ENCODE data around the gene PARP11.

The PARP11 gene

GRCh38 chr12:3905664-3906063, 32.5 kb upstream of the PARP11 start:
- no peaks in the 10 kb centered on the region for H3K36me3 ChIP-seq (ENCODE audit: insufficient read depth, low read length)
- no peak overlapping the region for H3K9ac ChIP-seq (ENCODE audit: insufficient read length)
- DNase-seq (ENCODE audit: low read depth, low spot score): no peak
- H3K9me3 ChIP-seq (ENCODE audit: low read depth, low read length): no peaks in the 10 kb centered on the region
- no peak overlapping the region for H3K4me3 ChIP-seq
- H3K27ac ChIP-seq: no peak overlapping the region
- TF ChIP-seq FOXP2 (optimal IDR thresholded peaks at IDR 0.05; ENCODE audit: control extremely low read depth, extremely low read length, insufficient read depth) (no peak), POLR2AphosphoS5 (IDR thresholded peaks at IDR 0.05; ENCODE audit: borderline replicate concordance, low read depth, low read length) (no peak), EZH2 (IDR thresholded peaks at IDR 0.05) (no peak)

GRCh38 chr12:3904999-3905398, 31.8 kb upstream of the PARP11 start:
- TF ChIP-seq POLR2AphosphoS5 (IDR thresholded peaks at IDR 0.05; ENCODE audit: borderline replicate concordance, low read depth, low read length) (no peak), EZH2 (IDR thresholded peaks at IDR 0.05) (no peak), FOXP2 (optimal IDR thresholded peaks at IDR 0.05; ENCODE audit: control extremely low read depth, extremely low read length, insufficient read depth) (no peak)
- Histone ChIP-seq H3K27ac (no peak overlapping the region), H3K9ac (ENCODE audit: insufficient read length) (no peak overlapping the region), H3K36me3 (ENCODE audit: insufficient read depth, low read length) (no peaks in the 10 kb centered on the region), H3K9me3 (ENCODE audit: low read depth, low read length) (no peaks in the 10 kb centered on the region), H3K4me3 (no peak overlapping the region)
- no peak for DNase-seq (ENCODE audit: low read depth, low spot score)

- no peak for DNase-seq (ENCODE audit: low read depth, low spot score)
- Histone ChIP-seq H3K4me3 (no peak overlapping the region), H3K9me3 (ENCODE audit: low read depth, low read length) (no peaks in the 10 kb centered on the region), H3K27ac (no peak overlapping the region), H3K9ac (ENCODE audit: insufficient read length) (no peak overlapping the region), H3K36me3 (ENCODE audit: insufficient read depth, low read length) (no peaks in the 10 kb centered on the region)
- TF ChIP-seq EZH2 (IDR thresholded peaks at IDR 0.05) (no peak), FOXP2 (optimal IDR thresholded peaks at IDR 0.05; ENCODE audit: control extremely low read depth, extremely low read length, insufficient read depth) (no peak), POLR2AphosphoS5 (IDR thresholded peaks at IDR 0.05; ENCODE audit: borderline replicate concordance, low read depth, low read length) (no peak)
These were observed 29.7 kb upstream of the PARP11 start for GRCh38 chr12:3902921-3903320.

- no peak overlapping the region for H3K4me3 ChIP-seq
- H3K36me3 ChIP-seq (ENCODE audit: insufficient read depth, low read length): no peaks in the 10 kb centered on the region
- TF ChIP-seq POLR2AphosphoS5 (IDR thresholded peaks at IDR 0.05; ENCODE audit: borderline replicate concordance, low read depth, low read length): no peak
- no peak overlapping the region for H3K9ac ChIP-seq (ENCODE audit: insufficient read length)
- H3K27ac ChIP-seq: no peak overlapping the region
- DNase-seq (ENCODE audit: low read depth, low spot score): no peak
- H3K9me3 ChIP-seq (ENCODE audit: low read depth, low read length): no peaks in the 10 kb centered on the region
These were observed 27.9 kb upstream of the PARP11 start for GRCh38 chr12:3901116-3901515.

- Histone ChIP-seq H3K36me3 (ENCODE audit: insufficient read depth, low read length) (no peaks in the 10 kb centered on the region), H3K9ac (ENCODE audit: insufficient read length) (no peak overlapping the region), H3K4me3 (no peak overlapping the region), H3K27ac (no peak overlapping the region), H3K9me3 (ENCODE audit: low read depth, low read length) (no peaks in the 10 kb centered on the region)
- DNase-seq (ENCODE audit: low read depth, low spot score): no peak
- no peak for TF ChIP-seq POLR2AphosphoS5 (IDR thresholded peaks at IDR 0.05; ENCODE audit: borderline replicate concordance, low read depth, low read length)
- no peak for TF ChIP-seq EZH2 (IDR thresholded peaks at IDR 0.05)
- no peak for TF ChIP-seq FOXP2 (optimal IDR thresholded peaks at IDR 0.05; ENCODE audit: control extremely low read depth, extremely low read length, insufficient read depth)
These were observed 25.6 kb upstream of the PARP11 start for GRCh38 chr12:3898756-3899155.

- no peak for DNase-seq (ENCODE audit: low read depth, low spot score)
- Histone ChIP-seq H3K36me3 (ENCODE audit: insufficient read depth, low read length) (no peaks in the 10 kb centered on the region), H3K9ac (ENCODE audit: insufficient read length) (peak overlapping the region; percentile 42), H3K27ac (peak overlapping the region; percentile 92), H3K4me3 (peak overlapping the region; percentile 56), H3K9me3 (ENCODE audit: low read depth, low read length) (no peaks in the 10 kb centered on the region)
- TF ChIP-seq FOXP2 (optimal IDR thresholded peaks at IDR 0.05; ENCODE audit: control extremely low read depth, extremely low read length, insufficient read depth) (no peak), EZH2 (IDR thresholded peaks at IDR 0.05) (no peak), POLR2AphosphoS5 (IDR thresholded peaks at IDR 0.05; ENCODE audit: borderline replicate concordance, low read depth, low read length) (no peak)
These were observed 24.3 kb upstream of the PARP11 start for GRCh38 chr12:3897371-3897971.

- no peaks in the 10 kb centered on the region for H3K36me3 ChIP-seq (ENCODE audit: insufficient read depth, low read length)
- TF ChIP-seq POLR2AphosphoS5 (IDR thresholded peaks at IDR 0.05; ENCODE audit: borderline replicate concordance, low read depth, low read length): no peak
- no peak for TF ChIP-seq FOXP2 (optimal IDR thresholded peaks at IDR 0.05; ENCODE audit: control extremely low read depth, extremely low read length, insufficient read depth)
- TF ChIP-seq EZH2 (IDR thresholded peaks at IDR 0.05): no peak
- H3K9ac ChIP-seq (ENCODE audit: insufficient read length): peak overlapping the region; percentile 42
- H3K27ac ChIP-seq: peak overlapping the region; percentile 92
- DNase-seq (ENCODE audit: low read depth, low spot score): peak; percentile 77
- peak overlapping the region; percentile 56 for H3K4me3 ChIP-seq
- no peaks in the 10 kb centered on the region for H3K9me3 ChIP-seq (ENCODE audit: low read depth, low read length)
These were observed 23.7 kb upstream of the PARP11 start for GRCh38 chr12:3896801-3897351.

- Histone ChIP-seq H3K9me3 (ENCODE audit: low read depth, low read length) (no peaks in the 10 kb centered on the region), H3K9ac (ENCODE audit: insufficient read length) (peak overlapping the region; percentile 42), H3K36me3 (ENCODE audit: insufficient read depth, low read length) (no peaks in the 10 kb centered on the region), H3K27ac (peak overlapping the region; percentile 92), H3K4me3 (peak overlapping the region; percentile 56)
- no peak for TF ChIP-seq EZH2 (IDR thresholded peaks at IDR 0.05)
- no peak for TF ChIP-seq POLR2AphosphoS5 (IDR thresholded peaks at IDR 0.05; ENCODE audit: borderline replicate concordance, low read depth, low read length)
- TF ChIP-seq FOXP2 (optimal IDR thresholded peaks at IDR 0.05; ENCODE audit: control extremely low read depth, extremely low read length, insufficient read depth): no peak
- no peak for DNase-seq (ENCODE audit: low read depth, low spot score)
These were observed 23.2 kb upstream of the PARP11 start for GRCh38 chr12:3896356-3896755.

- Histone ChIP-seq H3K4me3 (no peak overlapping the region), H3K27ac (no peak overlapping the region), H3K36me3 (ENCODE audit: insufficient read depth, low read length) (no peaks in the 10 kb centered on the region), H3K9ac (ENCODE audit: insufficient read length) (no peak overlapping the region), H3K9me3 (ENCODE audit: low read depth, low read length) (no peaks in the 10 kb centered on the region)
- no peak for DNase-seq (ENCODE audit: low read depth, low spot score)
- TF ChIP-seq EZH2 (IDR thresholded peaks at IDR 0.05) (no peak), FOXP2 (optimal IDR thresholded peaks at IDR 0.05; ENCODE audit: control extremely low read depth, extremely low read length, insufficient read depth) (no peak), POLR2AphosphoS5 (IDR thresholded peaks at IDR 0.05; ENCODE audit: borderline replicate concordance, low read depth, low read length) (no peak)
These were observed 19.4 kb upstream of the PARP11 start for GRCh38 chr12:3892631-3893030.
